ENCODE results near the gene RAD51B.

DNA sequence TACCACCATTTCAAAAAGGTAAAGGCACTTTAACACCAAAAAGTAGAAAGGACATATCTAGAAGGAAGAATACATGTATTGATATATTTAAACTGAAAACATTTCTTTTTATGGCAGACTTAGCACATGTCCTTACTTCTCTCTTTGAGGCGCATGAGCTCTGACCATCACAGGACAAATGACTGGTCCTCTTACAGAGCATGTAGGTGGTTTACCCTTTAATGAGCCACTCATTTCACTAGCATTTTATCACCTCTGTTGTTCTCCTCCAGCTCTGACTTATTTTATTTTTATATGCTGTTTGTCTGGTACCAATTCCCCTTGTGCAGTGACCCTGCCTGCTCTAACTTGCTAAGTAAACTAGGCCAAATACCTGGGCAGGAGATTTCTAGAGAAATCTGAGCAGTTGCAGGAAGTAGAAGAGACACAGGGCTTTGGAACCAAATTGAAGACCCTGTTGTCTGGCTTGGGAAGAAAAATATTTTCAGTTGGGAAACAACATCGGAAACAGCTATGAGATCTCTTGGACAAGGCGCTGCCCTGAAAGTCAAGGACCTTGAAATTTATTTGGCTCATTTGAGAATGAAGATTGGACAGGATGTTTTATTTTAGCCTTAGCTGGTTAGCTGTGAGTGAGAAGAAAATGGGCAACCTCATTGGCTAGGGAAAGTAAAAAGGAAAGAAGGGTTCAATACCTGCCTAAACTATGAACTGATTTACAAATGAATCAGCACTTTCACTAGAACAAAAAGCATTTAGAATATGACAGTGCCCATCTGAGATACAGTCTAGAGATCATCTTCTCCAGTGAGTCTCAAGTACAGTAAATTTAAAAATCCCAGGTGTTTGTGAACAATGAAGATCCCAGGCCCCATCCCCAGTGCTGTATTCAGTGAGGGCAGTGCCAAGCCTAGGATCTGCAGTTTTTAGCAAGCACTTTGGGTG is 598.9 kb downstream of the RAD51B start:
- TF ChIP-seq, protein P1, sequence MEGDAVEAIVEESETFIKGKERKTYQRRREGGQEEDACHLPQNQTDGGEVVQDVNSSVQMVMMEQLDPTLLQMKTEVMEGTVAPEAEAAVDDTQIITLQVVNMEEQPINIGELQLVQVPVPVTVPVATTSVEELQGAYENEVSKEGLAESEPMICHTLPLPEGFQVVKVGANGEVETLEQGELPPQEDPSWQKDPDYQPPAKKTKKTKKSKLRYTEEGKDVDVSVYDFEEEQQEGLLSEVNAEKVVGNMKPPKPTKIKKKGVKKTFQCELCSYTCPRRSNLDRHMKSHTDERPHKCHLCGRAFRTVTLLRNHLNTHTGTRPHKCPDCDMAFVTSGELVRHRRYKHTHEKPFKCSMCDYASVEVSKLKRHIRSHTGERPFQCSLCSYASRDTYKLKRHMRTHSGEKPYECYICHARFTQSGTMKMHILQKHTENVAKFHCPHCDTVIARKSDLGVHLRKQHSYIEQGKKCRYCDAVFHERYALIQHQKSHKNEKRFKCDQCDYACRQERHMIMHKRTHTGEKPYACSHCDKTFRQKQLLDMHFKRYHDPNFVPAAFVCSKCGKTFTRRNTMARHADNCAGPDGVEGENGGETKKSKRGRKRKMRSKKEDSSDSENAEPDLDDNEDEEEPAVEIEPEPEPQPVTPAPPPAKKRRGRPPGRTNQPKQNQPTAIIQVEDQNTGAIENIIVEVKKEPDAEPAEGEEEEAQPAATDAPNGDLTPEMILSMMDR (IDR thresholded peaks at IDR 0.05; ENCODE audit: insufficient read depth, low read length) = no peak
- TF ChIP-seq, protein P2, sequence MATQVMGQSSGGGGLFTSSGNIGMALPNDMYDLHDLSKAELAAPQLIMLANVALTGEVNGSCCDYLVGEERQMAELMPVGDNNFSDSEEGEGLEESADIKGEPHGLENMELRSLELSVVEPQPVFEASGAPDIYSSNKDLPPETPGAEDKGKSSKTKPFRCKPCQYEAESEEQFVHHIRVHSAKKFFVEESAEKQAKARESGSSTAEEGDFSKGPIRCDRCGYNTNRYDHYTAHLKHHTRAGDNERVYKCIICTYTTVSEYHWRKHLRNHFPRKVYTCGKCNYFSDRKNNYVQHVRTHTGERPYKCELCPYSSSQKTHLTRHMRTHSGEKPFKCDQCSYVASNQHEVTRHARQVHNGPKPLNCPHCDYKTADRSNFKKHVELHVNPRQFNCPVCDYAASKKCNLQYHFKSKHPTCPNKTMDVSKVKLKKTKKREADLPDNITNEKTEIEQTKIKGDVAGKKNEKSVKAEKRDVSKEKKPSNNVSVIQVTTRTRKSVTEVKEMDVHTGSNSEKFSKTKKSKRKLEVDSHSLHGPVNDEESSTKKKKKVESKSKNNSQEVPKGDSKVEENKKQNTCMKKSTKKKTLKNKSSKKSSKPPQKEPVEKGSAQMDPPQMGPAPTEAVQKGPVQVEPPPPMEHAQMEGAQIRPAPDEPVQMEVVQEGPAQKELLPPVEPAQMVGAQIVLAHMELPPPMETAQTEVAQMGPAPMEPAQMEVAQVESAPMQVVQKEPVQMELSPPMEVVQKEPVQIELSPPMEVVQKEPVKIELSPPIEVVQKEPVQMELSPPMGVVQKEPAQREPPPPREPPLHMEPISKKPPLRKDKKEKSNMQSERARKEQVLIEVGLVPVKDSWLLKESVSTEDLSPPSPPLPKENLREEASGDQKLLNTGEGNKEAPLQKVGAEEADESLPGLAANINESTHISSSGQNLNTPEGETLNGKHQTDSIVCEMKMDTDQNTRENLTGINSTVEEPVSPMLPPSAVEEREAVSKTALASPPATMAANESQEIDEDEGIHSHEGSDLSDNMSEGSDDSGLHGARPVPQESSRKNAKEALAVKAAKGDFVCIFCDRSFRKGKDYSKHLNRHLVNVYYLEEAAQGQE (IDR thresholded peaks at IDR 0.05; ENCODE audit: insufficient replicate concordance, low read depth) = no peak

Measured in HL-60 (cell line).